Central memory CD8-positive, alpha-beta T cell (primary cell): ENCODE results near the gene NLRP9.

Experiments used
- ATAC-seq: fragments of 150-1000 bp; cut with Tn5 transposase; replicated peaks from 2 replicates; pipeline ENCODE4 v1.10.0; 2022; ENCODE audit warnings: mild to moderate bottlenecking, moderate FRiP score, moderate number of reproducible peaks; ENCODE audit not compliant: poor library complexity, severe bottlenecking; ENCODE audit errors: extremely low read depth
- DNase-seq, 2 donors: peaks; one replicate each; pipeline ENCODE4 v3.0.0; 2021; ENCODE audit warnings: low spot score in 2 of 2
- H3K27ac Mint-ChIP-seq: one replicate; pipeline ENCODE4 v1.8.0; 2022; ENCODE audit warnings: low read depth, mild to moderate bottlenecking, moderate library complexity, mixed read lengths
- H3K27me3 Mint-ChIP-seq: one replicate; pipeline ENCODE4 v1.8.0; 2022; ENCODE audit warnings: mixed read lengths
- H3K36me3 Mint-ChIP-seq: one replicate; pipeline ENCODE4 v1.8.0; 2022; ENCODE audit warnings: mild to moderate bottlenecking, moderate library complexity, mixed read lengths; ENCODE audit not compliant: insufficient read depth
- H3K4me1 Mint-ChIP-seq: one replicate; pipeline ENCODE4 v1.8.0; 2022; ENCODE audit warnings: mixed read lengths
- H3K4me3 Mint-ChIP-seq: one replicate; pipeline ENCODE4 v1.8.0; 2022; ENCODE audit warnings: mild to moderate bottlenecking, moderate library complexity, mixed read lengths
- H3K9me3 Mint-ChIP-seq: one replicate; pipeline ENCODE4 v1.8.0; 2022; ENCODE audit warnings: mixed read lengths

The NLRP9 gene

GRCh38 chr19:55690109-55690768 lies 48.0 kb downstream of the NLRP9 start:
- Mint-ChIP-seq H3K9me3 (no peaks in the 10 kb centered on the region), H3K27me3 (no peaks in the 10 kb centered on the region), H3K4me1 (peaks cover 11% of the 10 kb centered on the region), H3K4me3 (no peak overlapping the region), H3K27ac (no peak overlapping the region), H3K36me3 (peaks cover 23% of the 10 kb centered on the region)
- DNase-seq = no peak
- ATAC-seq = no peak

- H3K9me3 Mint-ChIP-seq = no peaks in the 10 kb centered on the region
- H3K4me3 Mint-ChIP-seq = no peak overlapping the region
- DNase-seq = no peak
- peaks cover 21% of the 10 kb centered on the region for H3K36me3 Mint-ChIP-seq
- H3K27ac Mint-ChIP-seq = no peak overlapping the region
- H3K27me3 Mint-ChIP-seq = no peaks in the 10 kb centered on the region
- no peak for ATAC-seq
- peaks cover 11% of the 10 kb centered on the region for H3K4me1 Mint-ChIP-seq
Measured at GRCh38 chr19:55689411-55690108, 48.6 kb downstream of the NLRP9 start.

DNA sequence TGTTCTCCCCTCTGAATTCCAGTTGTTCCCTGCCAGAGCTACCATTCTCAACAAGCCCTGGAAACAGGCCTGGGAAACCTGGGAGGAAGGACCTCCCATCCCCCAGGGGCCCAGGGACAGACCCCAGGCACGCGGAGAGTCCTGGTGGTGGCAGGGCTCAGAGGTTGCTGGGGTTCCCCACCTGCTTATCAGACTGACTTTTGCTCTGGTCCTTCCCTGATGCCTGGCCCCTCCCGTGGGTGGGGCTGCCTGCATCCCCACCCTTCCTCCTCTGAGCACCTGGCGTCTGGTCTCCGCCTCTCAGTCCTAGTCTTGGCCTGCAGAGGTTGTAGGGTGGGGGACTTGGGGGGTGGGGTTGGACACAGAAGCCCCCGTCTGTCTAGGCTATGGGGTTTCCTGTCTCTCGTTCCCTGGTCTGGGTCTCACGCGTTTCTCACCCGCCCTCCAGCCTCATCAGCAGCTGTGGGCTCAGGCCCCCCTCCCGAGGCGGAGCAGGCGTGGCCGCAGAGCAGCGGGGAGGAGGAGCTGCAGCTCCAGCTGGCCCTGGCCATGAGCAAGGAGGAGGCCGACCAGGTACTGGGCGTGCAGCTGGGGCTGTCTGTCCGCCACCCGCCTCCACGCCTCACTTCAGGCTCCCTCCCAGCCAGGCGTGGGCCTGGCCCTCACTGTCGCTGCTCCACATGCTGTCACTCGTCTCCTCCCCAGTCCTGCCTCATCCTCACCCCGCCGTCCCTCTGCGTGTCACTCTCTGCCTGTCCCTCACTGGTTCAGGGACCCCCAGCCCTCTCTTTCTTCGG lies 49.6 kb downstream of the NLRP9 start:
- DNase-seq (no peak), ATAC-seq (no peak)
- no peaks in the 10 kb centered on the region for H3K27me3 Mint-ChIP-seq
- peaks cover 15% of the 10 kb centered on the region for H3K36me3 Mint-ChIP-seq
- peaks cover 11% of the 10 kb centered on the region for H3K4me1 Mint-ChIP-seq
- no peak overlapping the region for H3K4me3 Mint-ChIP-seq
- no peak overlapping the region for H3K27ac Mint-ChIP-seq
- no peaks in the 10 kb centered on the region for H3K9me3 Mint-ChIP-seq

DNA sequence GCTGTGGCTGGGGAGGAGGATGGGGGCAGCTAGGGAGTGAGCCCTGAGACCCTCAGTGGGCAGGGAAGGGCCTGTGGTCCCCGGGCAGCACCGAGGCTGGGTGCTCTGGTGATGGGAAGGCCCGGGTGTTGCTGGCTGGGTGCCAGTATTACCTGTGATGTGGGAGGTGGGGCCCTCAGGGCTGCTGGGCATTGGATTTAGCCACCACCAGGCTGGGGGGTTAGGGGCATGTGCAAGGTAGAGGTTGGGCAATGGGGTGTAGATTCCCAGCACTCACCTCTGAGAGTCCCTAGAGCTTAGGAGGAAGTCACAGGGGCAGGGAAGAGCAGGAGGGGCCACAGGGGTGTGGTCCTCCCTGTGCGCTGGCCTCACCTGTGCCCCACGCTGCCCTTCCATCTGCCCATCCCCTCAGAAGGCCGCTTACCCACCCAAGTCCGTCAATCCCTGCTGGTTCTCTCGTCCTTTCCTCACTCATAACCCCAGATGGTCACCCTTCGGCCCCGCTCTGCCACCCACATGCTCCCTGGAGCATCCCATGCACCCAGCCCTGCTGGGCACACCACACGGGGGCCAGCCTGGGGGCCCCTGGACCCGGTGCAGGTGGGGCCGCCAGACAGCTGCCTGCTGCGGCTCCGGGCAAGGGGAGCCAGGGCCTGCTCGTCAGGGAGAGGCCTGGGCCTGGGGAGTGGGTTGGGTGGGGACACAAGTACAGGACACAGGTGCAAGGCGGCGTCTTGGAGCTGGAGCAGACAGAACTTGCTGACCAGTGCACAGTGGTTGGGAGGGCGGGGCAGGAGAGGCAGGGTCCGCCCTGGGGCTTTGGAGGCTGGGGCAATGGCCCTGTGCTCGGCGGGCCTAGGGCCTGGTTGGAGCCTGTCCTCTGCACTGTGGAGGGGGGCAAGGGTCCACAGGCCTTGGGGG lies 50.7 kb downstream of the NLRP9 start:
- ATAC-seq (no peak), DNase-seq (no peak)
- Mint-ChIP-seq H3K4me3 (no peak overlapping the region), H3K9me3 (no peaks in the 10 kb centered on the region), H3K4me1 (peaks cover 11% of the 10 kb centered on the region), H3K27ac (no peak overlapping the region), H3K36me3 (peaks cover 16% of the 10 kb centered on the region), H3K27me3 (no peaks in the 10 kb centered on the region)

DNA sequence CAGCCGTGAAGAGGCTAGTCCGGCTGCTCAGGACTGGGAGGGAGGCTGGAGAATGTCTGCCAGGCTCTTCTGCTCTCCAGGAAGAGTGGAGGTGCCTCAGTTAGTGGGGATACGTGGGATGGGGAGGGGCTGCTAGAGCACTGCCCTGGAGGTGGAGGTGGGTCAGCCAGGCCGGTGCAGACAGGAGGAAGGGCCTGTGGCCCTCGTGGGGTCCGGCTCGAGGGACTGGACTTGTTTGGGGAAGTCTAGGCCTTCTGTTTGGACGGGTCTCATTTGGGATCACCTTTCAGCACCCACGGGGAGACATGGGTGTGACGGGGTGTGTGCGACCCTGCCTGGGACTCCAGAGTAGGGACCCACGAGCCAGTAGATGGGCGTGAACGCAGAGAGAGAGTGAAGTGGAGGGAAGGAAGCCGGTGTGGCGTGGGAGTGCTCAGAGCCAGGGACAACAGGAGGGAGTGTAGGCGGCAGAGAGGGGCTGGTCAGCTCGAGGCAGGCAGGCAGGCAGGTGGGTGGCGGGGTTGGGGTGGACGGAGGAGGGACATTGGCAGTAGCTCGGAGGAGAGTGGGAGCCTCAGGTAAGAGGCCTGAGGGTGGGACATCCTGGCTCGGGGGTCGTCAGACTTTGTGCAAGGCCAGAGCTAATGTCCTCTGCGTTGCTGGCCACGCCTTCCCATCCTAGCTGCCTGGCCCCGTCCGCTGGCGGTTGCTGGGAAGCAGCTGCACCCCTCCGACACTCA lies 51.7 kb downstream of the NLRP9 start:
- ATAC-seq = no peak
- Mint-ChIP-seq H3K4me3 (no peak overlapping the region), H3K27ac (peak overlapping the region; percentile 35), H3K36me3 (peaks cover 19% of the 10 kb centered on the region), H3K27me3 (no peaks in the 10 kb centered on the region), H3K4me1 (peaks cover 11% of the 10 kb centered on the region), H3K9me3 (no peaks in the 10 kb centered on the region)
- DNase-seq = no peak

DNA sequence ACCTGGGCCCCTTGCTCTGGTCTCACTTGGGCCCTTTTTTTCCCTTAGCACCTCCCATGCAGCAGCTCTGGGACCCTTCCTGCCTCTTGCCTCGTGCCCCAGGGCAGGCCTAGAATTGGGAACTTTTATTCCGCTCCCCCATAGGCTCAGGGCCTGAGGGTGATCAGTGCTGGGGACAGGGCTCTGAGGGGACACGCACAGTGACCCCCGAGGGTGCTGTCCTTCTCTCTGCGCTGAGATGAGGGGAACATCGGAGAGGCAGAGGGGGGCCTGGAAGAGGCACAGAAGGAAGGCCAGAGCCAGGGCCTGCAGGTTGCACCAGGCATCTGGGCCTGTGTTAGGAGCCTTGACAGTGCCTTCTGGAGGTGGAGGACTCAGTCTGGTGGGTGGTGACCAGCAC lies 52.4 kb downstream of the NLRP9 start:
- no peak for ATAC-seq
- peak overlapping the region; percentile 35 for H3K27ac Mint-ChIP-seq
- H3K9me3 Mint-ChIP-seq = no peaks in the 10 kb centered on the region
- peaks cover 17% of the 10 kb centered on the region for H3K36me3 Mint-ChIP-seq
- H3K27me3 Mint-ChIP-seq = no peaks in the 10 kb centered on the region
- H3K4me1 Mint-ChIP-seq = peaks cover 12% of the 10 kb centered on the region
- DNase-seq = no peak
- H3K4me3 Mint-ChIP-seq = no peak overlapping the region

DNA sequence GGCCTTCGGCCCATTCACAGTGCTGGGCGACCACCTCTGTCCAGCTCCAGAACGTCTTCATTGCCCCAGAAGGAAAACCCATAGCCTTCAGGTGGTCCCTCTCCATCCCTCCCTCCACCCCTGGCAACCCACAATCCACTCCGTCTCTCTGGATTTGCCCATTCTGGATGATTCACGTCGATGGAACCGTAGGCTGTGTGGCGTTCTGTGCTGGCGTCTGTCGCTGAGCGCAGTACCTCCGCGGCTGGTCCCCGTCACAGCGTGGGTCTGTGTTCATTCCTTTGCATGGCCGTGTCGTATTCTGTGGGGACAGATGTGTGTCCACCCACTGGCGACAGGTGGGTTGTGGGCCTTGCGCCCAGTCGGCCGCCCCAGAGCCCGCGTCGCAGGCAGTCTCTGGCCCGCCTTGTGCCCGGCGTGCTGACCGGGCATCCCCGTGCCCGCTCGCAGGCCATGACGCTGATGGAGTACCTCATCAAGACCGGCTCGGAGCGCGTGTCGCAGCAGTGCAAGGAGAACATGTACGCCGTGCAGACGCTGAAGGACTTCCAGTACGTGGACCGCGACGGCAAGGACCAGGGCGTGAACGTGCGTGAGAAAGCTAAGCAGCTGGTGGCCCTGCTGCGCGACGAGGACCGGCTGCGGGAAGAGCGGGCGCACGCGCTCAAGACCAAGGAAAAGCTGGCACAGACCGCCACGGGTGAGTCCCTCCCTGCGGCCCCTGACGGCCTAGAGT lies 53.1 kb downstream of the NLRP9 start:
- Mint-ChIP-seq H3K27ac (peak overlapping the region; percentile 35), H3K27me3 (no peaks in the 10 kb centered on the region), H3K9me3 (no peaks in the 10 kb centered on the region), H3K4me3 (no peak overlapping the region), H3K36me3 (peaks cover 16% of the 10 kb centered on the region), H3K4me1 (peaks cover 19% of the 10 kb centered on the region)
- ATAC-seq = no peak
- no peak for DNase-seq

DNA sequence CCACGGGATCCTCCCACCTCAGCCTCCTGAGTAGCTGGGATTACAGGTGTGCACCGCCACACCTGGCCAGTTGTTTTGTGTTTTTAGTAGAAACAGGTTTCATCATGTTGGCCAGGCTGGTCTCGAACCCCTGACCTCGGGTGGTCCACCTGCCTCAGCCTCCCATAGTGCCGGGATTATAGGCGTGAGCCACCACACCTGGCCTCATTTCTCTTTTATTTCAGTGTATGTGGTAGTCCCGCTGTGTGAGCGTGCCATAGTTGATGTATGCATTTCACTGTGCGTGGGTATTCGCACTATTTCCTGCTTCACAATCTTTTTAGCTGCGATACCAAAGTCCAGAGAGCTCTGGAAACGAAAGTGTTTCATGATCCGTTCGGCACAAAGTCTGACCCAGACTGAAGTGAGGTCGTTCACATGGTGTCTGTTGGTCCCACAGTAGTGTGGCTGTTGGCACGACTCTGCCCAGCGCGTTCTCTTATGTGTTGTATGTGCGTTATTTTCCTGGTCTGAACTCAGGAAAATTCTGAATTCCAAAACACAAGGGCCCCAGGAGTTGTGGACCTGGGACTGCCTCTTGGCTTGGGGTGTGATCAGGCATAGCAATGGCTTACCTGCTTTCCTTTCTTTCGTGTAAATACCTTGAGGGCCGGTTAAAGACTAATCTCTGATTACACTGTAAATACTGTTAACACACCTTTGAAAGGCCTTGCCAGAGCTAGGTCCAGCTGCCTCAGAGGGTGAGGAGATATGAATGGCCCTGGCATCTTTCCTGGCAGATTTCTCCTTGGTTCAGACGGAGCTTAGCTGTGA lies 54.5 kb downstream of the NLRP9 start:
- Mint-ChIP-seq H3K27ac (no peak overlapping the region), H3K9me3 (no peaks in the 10 kb centered on the region), H3K36me3 (peaks cover 15% of the 10 kb centered on the region), H3K4me3 (no peak overlapping the region), H3K27me3 (no peaks in the 10 kb centered on the region), H3K4me1 (peaks cover 28% of the 10 kb centered on the region)
- DNase-seq (no peak), ATAC-seq (no peak)

DNA sequence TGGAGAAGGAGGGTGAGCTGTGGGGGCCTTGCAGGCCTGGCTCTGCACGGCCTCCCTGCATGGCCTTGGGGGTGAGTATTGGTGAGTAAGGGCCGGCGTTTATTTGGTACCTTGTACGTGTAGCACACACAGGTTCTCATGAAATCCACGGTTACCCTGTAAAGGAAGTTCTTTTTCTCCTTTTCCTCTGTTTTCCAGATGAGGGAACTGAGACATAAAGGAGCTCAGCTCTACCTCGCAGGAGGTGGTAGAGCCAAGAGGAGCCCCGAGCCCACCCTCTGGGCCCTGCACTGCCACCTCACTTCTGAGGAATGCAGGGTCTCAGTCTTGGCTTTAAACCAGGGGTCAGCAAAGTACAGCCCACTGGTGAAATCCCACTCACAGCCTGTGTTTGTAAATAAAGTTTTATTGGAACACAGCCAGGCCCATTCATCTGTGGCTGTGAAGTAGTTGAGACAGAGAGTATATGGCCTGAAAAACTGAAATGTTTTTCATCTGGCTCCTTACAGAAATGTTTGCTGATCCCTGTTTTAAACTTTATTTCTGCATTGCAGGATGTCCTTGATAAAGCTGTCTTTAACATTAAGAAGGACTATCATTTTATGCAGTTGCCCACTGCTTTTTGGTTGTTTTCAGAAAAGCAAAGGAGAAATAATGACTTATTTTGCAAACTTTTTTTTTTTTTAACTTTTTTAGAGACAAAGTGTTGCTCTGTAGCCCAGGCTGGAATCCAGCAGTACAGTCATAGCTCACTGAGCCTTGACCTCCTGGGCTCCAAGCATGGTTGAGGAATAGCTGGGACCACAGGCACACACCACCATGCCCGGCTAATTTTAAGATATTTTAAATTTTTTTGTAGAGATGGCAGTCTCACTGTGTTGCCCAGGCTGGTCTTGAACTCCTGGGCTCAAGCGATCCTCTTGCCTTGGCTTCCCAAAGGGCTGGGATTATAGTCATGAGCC lies 56.8 kb downstream of the NLRP9 start:
- Mint-ChIP-seq H3K9me3 (no peaks in the 10 kb centered on the region), H3K36me3 (peaks cover 20% of the 10 kb centered on the region), H3K4me1 (peaks cover 46% of the 10 kb centered on the region), H3K4me3 (no peak overlapping the region), H3K27me3 (no peaks in the 10 kb centered on the region), H3K27ac (no peak overlapping the region)
- DNase-seq (no peak), ATAC-seq (no peak)
